Panc1 (cell line): Measurements from ENCODE around the gene SP4.

ENCODE experiments used
- POLR2AphosphoS5 ChIP-seq: IDR thresholded peaks from 2 replicates; pipeline ENCODE4 v1.6.1; 2012; ENCODE audit warnings: mild to moderate bottlenecking, low read depth, low read length, moderate library complexity
- SIN3A ChIP-seq: IDR thresholded peaks from 2 replicates; pipeline ENCODE4 v1.6.1; 2012; ENCODE audit warnings: low read depth, mild to moderate bottlenecking, low read length, moderate library complexity, borderline replicate concordance; ENCODE audit not compliant: insufficient read depth
- TCF7L2 ChIP-seq: IDR thresholded peaks from 2 replicates; pipeline ENCODE4 v1.6.1; 2011; ENCODE audit warnings: mild to moderate bottlenecking, low read depth, low read length, inconsistent platforms
- TF ChIP-seq, protein P1 (sequence below): fragments of 450-650 bp; IDR thresholded peaks from 2 replicates; pipeline ENCODE4 v1.5.1; 2017; ENCODE audit warnings: mild to moderate bottlenecking

DNA sequence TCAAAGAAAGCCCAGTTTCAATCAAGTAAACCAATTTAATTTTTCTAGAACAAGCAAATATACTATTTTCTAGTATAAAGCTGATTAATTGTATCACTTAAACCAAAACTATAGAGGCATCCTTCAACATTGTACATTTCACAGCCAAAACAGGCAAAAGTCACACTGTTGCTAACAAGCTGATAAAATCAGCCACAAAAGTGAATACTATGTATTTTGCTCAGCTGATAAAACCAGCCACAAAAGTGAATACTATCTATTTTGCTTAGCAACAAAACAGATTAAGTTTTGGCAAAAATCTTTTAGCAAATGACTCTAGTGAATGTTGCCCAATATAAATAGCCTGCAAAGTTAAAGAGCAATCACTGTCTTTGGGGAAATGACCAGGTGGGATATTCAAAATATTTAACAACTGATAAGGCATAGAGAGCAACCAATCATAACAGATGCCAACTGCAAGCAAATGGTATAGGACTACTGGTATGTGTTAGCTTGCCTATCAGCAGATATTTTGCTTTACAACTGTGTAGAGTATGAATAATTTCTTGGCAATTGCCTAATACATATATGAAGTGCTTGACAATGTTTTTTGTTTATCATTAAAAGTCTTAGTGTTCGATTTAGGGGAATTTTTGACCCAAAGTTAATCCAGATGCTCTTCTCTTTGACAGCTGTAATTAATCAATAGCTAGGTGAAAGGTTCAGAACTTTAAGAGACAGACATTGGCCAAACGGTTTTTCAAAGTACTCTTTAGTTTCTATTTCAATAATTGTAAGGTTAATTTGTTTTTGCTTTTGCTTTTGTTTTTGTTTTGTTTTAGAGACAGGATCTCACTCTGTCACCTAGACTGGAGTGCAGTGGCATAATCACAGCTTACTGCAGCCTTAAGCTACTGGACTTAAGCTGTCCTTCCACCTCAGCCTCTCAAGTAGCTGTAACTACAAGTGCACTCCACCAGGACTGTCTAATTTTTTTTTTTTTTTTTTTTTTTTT is 44.4 kb upstream of the SP4 start:
- TF ChIP-seq, protein P1, sequence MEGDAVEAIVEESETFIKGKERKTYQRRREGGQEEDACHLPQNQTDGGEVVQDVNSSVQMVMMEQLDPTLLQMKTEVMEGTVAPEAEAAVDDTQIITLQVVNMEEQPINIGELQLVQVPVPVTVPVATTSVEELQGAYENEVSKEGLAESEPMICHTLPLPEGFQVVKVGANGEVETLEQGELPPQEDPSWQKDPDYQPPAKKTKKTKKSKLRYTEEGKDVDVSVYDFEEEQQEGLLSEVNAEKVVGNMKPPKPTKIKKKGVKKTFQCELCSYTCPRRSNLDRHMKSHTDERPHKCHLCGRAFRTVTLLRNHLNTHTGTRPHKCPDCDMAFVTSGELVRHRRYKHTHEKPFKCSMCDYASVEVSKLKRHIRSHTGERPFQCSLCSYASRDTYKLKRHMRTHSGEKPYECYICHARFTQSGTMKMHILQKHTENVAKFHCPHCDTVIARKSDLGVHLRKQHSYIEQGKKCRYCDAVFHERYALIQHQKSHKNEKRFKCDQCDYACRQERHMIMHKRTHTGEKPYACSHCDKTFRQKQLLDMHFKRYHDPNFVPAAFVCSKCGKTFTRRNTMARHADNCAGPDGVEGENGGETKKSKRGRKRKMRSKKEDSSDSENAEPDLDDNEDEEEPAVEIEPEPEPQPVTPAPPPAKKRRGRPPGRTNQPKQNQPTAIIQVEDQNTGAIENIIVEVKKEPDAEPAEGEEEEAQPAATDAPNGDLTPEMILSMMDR = no peak
- no peak for TF ChIP-seq POLR2AphosphoS5
- TF ChIP-seq SIN3A = no peak
- TF ChIP-seq TCF7L2 = no peak
